Activated CD4-positive, alpha-beta T cell treated with anti-CD3 and anti-CD28 coated beads, Interleukin-2, amount 50 U/mL, for 48 hours (primary cell): ENCODE data around the gene EFCAB11.

ENCODE experiments used
- DNase-seq, 2 experiments: peaks; one replicate each; pipeline ENCODE4 v3.0.0-alpha.2; 2020

The EFCAB11 gene

DNA sequence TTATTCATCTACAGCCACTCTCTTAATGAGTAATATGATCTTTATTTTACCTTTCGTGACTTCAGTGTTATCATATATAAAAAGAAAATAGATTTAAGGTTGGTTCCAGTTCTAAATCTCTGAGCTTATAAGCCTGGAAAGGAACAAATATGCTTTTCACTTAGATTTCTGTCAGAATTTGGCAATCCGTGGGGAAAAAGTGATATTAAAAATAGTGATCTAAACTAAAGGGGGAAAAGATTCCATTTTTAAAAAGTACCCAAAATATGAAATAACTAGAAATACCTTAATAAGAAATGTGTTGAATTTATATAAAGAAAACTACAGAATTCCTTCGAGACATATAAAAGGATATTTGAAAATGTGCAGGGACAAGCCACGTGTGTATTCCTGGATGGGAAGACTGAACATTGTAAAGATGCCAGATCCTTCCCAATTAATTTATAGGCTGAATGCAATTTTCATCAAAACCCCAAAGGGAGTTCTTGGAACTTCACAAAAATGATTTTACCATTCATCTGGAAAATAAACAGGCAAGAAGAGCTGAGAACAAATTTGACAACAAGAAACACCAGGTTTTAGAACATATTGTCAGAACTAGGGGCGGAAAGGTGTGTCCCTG is 142.5 kb downstream of the EFCAB11 start:
- DNase-seq = no peak

DNA sequence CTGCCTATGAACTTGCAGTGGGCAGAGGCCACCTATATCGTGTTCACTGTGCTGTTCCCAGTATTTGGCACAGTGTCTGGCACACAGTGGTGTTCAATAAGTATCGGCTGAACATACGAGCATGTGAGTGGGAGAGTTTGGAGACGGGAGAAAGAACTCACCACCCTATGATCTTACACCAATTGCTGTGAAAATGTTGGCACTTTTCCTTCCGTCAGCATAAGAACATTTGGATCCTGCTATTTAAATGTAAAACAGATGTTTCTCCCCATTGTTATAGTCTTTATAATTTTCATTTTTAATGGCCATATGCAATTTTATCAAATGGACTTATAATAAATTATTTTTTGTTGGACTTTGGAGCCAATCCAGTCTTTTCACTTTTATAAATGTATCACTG is 144.4 kb downstream of the EFCAB11 start:
- no peak for DNase-seq

DNA sequence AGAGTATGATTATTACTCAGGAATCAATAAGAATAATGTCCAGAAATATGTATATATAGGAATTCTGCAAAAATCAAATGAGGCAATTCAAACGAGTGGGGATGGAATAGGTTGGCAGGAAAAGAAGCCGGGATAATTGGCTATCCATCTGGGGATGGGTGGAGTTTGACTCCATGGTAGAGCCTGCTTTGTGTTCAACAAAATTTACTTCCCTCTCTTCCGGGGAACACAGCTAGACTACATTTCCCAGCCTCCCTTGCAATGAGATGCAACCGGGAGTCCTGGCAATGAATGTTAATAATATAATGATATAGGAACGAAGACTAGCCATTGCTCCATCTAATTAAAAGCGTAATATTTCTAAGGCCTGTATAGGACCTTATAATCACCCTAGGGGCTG is 146.6 kb downstream of the EFCAB11 start:
- DNase-seq = no peak

DNA sequence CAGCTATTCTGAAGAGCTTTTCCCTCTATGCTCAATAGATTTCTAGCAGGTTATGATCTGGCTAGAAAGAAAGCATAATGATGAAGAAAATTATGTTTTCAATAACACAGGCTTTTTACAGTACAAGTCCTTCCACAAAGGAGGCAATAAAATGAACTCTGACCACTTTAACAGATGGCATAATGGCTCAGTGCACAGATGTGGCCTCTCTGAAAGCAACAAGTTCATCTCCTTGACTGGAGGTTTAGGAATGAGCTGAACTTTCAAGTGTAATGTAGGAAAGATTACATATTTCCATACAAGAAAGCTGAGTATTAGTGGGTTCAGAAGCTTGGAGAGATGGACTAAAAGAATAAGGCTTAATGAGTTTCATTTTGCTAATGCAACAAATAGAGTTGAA is 147.4 kb downstream of the EFCAB11 start:
- no peak for DNase-seq

DNA sequence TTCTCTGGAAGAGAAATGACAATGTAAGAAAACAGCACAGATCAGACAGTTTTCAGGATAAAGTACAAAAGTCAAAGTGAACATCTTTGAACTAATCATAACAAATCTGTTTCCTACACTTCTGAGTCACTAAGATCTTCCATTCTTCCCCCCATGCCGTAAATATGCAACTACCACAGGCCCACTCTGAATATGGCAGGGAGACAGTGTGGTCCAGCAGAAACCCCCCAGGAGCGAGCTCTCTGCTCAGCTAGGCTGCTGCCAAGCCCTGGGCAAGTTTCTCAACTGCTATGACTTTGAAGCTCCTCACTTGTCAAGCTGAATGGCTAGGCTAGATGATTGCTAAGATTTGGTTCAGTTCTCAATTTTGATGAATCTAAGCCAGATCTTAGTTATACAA is 148.1 kb downstream of the EFCAB11 start:
- DNase-seq = no peak

DNA sequence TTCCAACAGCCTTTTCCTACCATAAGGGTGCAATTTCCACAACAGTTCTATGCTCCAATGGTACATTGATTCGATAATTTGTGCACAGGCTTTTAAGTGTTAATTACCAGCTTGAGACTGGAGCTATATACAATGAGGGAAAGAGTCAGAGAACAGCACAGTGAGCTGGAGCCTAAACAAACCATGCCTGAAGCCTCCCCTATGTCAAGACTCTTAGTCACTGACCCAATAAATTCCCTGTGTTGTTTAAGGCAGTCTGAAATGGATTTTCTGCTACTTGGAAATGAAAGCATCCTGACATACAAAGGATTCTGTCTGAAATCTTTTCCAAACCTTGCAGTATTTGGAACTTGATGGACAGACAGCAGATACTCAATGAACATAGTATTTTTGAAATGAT is 149.0 kb downstream of the EFCAB11 start:
- no peak for DNase-seq

DNA sequence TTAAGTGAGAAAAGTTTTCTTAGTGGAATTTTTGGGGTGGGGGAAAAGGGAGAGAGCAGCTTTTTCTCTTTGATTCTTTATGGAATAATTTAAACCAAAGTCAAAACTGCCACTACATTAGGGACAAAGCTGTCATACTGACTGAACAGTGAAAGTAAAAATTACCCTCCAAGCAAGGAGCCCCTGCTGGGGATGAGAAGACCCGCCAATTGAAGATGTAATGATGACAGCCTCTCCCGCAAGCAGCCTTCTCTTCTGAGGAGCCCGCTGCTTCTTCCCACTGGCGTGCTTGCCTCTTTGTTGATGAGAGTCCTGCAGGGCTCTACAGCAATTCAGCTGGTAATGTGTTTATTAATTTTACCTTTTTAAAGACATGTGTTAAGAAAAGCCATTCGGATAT is 151.0 kb downstream of the EFCAB11 start:
- DNase-seq = no peak

DNA sequence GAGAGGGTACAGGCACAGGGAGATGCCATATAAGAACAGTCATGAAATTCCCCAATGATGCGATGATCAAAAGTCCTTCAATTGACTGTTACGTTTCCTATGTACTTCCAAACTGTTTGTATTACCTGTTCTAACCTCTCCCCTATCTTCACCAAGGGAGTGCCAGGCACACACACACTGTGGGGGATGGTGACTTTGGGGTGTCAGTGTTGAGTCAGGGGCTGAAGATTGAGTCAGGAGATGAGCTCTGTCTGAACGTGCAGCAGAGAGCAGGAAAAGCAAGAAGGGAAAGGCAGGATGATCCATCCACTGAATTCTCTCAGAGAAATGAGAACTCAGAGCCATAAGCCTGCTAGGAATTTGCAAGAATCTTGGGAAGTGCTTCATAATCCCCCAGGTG is 153.4 kb downstream of the EFCAB11 start:
- DNase-seq = no peak

DNA sequence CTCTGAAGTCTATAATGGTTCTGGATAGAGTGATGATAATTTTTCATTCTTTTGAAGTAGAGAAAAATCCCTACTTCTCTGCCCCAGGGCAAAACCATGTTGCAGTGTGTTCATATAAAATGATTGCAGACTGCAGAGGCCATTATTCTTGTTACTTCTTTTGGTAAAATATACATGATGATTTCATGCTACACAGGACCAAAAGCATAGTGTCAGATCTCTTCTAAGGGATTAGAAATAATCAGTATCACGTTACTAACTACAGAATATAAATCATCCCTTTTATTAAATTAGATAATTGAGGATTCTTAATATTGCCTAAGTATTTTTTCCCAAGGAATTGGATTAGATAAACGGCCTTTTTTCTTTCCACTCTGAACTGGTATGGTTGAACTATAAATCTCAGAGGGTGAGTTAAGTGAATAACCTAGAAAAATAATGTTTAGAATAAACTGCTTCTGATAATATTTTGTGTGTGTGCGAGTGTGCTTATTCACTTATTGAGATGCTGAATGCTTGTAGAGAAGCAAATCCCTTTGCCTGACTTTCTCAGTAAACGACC is 156.2 kb downstream of the EFCAB11 start:
- no peak for DNase-seq

DNA sequence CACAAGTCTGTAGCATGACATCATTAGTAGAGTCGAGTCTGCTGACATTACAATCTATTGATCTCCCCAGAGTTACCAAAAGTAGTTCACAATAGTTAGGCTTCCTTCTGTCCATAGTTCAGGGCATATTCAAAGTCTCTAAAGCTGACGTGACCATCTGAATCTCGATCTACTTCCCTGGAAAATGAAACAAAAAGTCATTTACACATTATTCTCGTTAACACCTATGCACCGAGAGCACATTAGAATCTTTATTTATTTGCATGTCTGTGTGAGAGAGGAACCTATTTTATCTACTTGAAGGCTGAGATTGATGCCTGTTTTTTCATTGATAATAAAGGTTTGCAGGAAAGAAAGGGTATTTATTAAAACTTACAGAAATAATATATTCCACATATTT is 157.4 kb downstream of the EFCAB11 start:
- no peak for DNase-seq

DNA sequence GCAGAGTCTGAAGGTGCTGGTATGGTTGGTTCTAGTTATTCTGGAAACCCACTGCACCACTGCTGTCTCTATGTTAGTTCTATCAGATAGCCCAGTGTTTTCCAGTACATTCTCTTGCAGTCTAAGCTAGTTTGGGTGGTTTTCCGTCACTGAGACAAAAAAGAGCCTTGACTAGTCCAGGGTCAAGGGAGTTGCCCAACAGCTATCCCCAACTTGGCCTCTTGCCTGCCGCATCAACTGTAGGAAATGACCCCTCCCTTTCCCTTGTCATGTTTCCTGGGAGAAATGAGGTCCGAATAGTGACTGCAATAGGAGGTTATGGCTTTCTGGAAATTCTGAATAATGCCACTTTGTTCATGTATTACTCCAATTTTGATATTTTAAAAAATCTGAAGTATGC is 160.4 kb downstream of the EFCAB11 start:
- DNase-seq = no peak

DNA sequence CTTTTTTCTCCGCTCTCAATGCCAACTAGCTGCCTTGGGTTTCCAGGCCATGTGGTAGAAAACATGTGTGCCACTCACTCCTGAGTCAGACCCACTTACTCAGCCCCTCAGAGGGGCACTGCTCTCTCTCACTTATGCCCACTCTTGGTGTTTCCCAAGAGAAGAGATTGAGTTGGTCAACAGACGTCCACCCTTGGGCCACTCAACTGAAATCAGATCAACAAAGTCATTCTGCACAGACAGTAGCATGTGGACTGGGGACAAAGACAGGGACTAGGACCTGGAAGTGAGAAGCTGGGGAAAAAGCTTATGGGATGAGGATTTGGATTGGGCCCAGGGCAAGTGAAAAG is 161.2 kb downstream of the EFCAB11 start:
- no peak for DNase-seq

DNA sequence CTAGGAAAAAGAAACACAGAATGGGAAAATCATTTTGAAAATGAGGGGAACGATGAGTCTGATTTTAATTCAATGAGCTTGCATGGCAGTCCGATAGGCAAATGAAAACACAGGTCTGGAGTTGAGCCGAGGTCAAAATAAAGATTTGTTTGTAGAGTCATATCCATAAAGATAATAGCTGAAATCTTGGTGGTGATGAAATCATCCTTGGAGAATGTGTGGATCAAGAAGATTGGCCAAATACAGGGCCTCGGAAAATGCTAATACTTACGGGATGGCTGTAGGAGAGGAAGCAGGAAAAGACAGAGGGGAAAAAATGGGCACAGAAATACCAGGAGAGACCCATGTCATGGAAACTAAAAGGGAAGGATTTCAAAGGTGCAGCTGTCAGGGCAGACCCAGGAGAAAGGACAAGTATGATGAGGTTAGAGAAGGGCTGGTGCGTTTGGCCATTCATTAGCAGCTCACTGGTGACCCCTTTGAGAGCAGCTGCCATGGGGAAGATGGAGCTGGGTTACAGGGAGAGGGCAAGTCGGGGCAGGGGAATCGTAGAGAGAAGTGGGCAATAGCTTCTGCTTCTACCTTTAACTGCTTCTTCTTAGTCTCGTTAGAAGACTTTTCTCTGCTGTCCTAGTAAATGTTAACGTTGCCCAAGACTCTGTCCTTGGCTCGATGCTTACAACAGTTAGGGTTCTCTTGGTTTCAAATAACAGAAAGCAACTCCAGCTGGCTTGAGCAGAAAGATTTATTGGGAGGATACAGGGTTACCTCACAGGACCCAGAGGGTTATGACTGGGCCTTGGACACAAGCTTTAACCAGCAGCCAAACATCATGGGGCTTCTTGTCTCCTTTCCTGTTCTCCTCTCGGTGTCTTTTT is 161.8 kb downstream of the EFCAB11 start:
- DNase-seq = no peak

DNA sequence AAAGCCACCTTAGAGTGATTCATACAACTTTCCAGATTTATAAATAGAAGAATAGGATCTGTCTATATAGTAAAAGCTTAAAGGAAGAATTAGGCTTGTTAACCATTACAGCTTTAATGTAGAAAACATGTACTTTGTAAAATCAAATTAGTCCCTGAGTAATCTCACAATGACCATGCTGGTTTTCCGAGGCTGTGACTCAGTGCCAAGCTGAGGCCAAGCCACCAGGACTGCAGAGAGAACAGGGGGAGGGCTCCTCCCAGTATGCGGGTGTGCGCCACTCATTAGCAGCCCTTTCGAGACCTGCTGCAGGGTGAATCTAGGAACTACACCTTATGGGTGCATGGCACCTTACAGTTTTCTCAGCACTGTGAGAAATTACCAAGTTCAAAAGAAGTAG is 167.0 kb downstream of the EFCAB11 start:
- no peak for DNase-seq

DNA sequence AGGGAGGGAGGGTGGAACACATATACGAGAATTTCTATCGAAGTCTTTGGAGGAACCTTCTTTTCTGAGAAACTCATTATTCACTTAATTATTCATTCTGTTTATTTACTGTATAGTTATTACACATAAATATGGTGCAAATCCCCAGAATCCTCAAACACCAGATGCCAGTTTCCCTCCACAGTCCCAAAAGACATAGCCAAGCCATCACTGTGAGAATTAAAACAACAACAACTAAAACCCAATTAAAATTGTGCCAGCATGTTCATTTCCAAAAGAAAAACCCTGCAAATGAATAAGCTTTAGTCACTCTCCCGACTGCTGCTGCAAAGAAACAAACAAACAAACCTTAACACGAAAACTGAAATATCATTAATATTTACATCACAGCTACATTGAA is 173.5 kb downstream of the EFCAB11 start:
- no peak for DNase-seq

DNA sequence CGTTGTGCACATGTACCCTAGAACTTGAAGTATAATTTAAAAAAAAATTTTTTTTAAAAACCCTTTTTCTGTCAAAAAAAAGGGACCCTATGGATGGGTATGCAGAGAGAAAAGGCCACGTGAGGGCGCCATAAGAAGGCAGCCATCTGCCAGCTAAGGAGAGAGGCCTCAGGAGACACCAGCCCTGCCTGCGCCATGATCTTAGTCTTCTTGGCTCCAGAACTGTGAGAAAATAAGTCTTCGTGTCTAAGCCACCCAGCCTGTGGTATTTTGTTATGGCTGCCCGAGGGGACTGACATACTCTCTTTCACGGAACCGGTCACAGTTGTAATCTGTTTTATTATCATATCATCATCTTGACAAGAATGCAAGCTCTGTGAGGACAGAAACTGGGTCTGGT is 174.8 kb downstream of the EFCAB11 start:
- no peak for DNase-seq

DNA sequence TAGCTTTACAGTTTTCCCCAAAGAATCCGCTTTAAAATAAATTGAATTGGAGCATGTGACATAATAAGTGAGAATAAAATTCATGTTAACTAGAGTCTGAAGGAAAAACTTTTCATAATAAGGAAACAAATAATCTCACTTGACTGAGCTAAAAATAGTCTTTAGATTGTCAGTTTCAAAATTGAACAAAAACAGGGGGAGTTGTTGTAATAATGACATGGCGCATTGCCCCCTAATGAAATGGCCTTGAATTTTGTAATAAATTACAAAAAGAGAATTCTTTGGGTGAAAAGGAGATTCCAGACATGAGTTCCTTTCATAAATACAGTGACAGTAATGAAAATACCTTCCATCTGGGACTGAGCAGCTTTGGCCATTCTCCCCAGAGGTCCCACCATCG is 178.6 kb downstream of the EFCAB11 start:
- DNase-seq = no peak

DNA sequence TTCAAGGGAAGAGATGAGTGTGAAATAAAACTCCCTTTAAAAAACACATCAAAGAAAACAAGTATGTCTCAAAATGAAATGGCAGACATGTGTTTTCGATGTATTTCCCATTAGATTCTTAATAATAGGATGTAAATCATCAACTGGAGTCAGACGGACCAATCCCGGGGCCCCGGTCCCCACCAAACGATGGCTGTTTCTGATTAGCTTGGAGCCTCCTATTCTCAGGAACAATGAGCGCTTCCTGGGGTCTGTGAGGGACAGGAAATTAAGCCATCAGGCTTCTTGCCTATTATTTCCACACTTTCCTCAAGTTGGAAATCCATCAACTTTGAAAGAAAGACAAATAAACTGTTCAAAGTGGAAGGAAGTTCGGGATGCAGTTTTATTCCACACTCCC is 179.4 kb downstream of the EFCAB11 start:
- DNase-seq = no peak

DNA sequence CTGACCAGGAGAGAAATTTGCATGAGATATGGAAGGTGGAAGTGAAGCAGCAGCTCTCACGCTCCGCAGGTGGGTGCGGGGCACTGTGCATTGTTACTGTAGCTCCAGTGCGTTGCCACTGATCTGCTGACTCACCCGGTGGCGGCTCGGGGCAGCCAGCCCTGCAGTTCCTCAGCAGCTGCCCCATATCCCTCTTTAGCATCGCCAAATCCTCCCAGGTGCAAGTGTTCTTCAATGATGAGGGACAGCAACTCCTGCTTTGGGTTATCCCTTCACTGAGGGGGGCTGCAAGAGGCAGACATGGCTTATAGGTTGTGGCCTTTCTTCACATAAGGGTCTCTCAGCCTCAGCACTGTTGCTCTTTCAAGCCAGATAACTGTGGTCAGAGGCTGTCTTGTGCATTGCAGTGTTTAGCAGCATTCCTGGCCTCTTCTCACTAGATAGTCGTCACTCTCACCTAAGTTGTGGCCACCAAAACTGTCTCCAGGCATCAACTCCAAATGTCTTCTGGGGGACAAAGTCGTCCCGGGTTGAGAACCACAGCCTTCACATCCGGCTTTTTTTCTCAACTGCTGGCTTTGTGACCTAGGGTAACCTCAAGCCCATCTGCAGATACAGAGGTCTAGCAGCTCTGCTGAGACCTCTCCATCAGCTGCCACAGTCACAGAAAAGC is 180.8 kb downstream of the EFCAB11 start:
- DNase-seq = peak; percentile 62 to 68

DNA sequence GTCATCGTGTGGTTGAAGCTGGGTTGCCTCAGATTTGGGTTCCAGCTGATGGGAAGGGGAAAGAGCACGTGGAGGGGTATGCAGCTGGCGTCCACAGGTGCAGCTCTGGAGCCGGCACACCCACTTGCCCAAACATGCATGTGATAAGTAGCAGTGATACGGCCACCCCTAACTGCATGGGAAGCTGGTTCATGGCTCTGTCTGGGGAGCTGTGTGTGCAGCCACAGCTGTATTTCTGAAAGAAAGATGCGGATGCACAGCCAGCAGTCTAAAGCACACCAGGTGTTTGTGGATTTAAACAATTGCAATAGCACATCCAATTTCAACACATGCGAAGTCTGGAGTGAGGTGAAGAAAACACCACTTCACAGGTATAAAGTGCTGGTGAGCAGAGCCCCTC is 181.4 kb downstream of the EFCAB11 start:
- DNase-seq = no peak

DNA sequence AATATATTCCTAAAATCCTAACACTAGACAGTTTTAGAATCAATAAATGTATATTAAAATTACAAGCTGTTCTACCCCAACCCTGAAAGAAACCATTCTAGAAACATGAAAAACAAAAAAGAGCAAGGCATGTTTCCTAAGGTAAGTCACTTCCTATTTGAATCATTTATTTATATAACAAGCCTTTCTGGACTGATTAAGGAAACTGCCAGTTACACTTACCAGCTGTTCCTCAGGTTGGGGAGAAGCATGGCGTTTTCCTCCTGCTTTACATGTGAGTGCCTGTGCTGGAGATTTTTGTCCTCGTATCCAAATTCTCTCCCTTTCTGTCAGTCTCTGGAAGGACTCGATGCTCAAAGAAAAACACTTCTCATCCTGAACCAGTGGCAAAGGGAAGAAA is 183.3 kb downstream of the EFCAB11 start:
- DNase-seq = no peak

DNA sequence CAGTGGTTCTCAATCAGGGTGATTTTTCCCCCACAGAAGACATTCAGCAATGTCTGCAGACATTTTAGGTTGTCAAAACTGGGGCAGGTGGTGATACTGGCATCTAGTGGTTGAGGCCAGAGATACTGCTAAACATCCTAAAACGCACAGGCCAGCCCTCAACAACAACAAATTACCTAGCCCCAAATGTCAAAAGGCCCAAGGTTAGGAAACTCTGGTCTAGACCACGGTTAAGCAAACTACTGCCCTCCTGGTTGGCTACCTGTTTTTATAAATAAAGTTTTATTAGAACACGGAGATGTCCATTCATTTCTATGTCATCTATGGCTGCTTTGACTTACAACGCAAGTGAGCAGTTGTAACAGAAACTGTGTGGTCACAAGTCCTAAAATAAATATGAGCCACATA is 186.7 kb downstream of the EFCAB11 start:
- peak; percentile 59 to 67 for DNase-seq

DNA sequence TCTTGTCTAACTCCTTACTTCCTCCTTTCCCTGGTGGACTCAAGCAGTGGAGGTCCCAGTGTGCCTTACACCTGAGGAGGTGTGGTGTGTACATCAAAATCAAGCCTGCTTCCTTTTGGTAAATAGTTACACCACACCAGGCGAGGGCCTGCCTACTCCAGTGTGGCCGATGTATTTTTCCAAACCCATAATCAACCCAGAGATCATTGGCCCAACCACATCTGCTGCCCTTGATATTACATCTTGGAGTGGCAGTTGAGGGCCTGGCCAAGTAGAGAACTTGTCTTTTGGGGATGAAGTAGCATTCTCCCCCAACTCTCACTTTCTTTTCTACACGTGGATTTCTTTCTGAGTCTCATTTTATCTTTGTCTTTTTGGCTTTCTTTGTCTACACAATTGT is 187.4 kb downstream of the EFCAB11 start:
- no peak for DNase-seq

DNA sequence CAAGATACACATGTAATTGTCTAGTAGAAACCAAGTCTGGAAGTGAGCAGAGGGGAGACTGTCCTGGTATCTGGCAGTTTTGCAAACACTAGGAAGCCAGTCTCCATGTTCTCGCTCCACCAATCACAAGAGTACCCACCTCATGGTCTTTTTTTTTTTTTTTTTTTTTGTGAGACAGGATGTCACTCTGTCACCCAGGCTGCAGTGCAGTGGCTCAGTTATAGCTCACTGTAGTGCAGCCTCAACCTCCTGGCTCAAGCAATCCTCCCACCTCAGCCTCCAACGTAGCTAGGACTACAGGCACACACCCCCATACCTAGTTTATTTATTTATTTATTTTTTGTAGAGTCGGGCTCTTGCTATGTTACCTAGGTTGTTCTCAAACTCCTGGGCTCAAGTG is 189.2 kb downstream of the EFCAB11 start:
- DNase-seq = no peak
